Measurements from ENCODE around the gene CLOCK.

Gene CLOCK

DNA sequence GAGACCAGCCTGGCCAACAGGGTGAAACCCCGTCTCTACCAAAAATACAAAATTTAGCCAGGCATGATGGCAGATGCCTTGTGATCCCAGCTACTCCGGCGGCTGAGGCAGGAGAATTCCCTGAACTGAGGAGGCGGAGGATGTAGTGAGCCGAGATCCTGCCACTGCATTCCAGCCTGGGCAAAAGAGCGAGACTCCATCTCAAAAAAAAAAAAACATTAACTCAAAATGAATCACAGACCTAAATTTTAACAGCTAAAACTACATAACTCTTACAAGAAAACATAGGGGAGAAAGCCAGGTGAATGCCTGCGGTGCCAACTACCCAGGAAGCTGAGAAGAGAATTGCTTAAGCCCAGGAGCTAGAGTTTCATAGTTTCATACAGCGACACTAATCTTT lies 96.1 kb downstream of the CLOCK start:
- Histone ChIP-seq H3K4me3 (ENCODE audit: low read depth in 1 of 2, low read length in 2 of 2) (no peak overlapping the region), H3K27ac (ENCODE audit: low read depth, low read length) (no peak overlapping the region), H3K27me3 (ENCODE audit: control insufficient read depth in 1 of 2, insufficient read depth in 2 of 2, low read length in 2 of 2) (no peaks in the 10 kb centered on the region), H3K9me3 (ENCODE audit: control insufficient read depth in 1 of 2, low read length in 2 of 2) (no peaks in the 10 kb centered on the region), H3K36me3 (ENCODE audit: control insufficient read depth in 1 of 2, insufficient read depth in 2 of 2, low read length in 2 of 2) (peaks cover 7 to 30% of the 10 kb centered on the region in 2 donors), H3K4me1 (ENCODE audit: control insufficient read depth in 1 of 2, insufficient read depth in 2 of 2, low read length in 2 of 2) (peaks cover 0 to 5% of the 10 kb centered on the region in 2 donors), H3K9ac (ENCODE audit: low read depth in 1 of 2, low read length in 2 of 2) (no peak overlapping the region)

GRCh38 chr4:55447831-55448230 lies 98.9 kb downstream of the CLOCK start:
- Histone ChIP-seq H3K4me1 (ENCODE audit: control insufficient read depth in 1 of 2, insufficient read depth in 2 of 2, low read length in 2 of 2) (peaks cover 0 to 5% of the 10 kb centered on the region in 2 donors), H3K27ac (ENCODE audit: low read depth, low read length) (no peak overlapping the region), H3K9me3 (ENCODE audit: control insufficient read depth in 1 of 2, low read length in 2 of 2) (no peaks in the 10 kb centered on the region), H3K27me3 (ENCODE audit: control insufficient read depth in 1 of 2, insufficient read depth in 2 of 2, low read length in 2 of 2) (no peaks in the 10 kb centered on the region), H3K36me3 (ENCODE audit: control insufficient read depth in 1 of 2, insufficient read depth in 2 of 2, low read length in 2 of 2) (peaks cover 6 to 40% of the 10 kb centered on the region in 2 donors), H3K4me3 (ENCODE audit: low read depth in 1 of 2, low read length in 2 of 2) (no peak overlapping the region), H3K9ac (ENCODE audit: low read depth in 1 of 2, low read length in 2 of 2) (no peak overlapping the region)

DNA sequence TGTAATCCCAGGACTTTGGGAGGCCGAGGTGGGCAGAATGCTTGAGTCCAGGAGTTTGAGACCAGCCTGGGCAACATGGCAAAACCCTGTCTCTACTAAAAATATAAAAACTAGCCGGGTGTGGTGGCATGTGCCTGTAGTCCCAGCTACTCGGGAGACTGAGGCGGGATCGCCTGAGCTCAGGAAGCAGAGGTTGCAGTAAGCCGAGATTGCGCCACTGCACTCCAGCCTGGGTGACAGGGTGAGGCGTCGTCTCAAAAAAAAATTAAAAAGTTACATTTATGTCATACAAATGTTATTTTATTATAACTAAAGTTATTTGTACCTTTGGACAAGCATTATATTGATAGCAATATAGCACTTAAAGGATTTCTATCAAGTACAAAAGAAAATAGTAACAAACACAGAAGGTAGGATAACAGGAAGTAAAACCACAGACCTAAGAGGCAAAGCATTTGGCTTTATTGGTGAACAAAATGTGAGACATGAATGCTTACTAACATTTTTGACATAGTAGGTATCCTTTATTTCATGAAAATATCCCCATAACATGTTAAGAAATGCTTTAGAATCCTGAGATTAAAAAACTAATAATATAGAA lies 99.5 kb downstream of the CLOCK start:
- Histone ChIP-seq H3K27me3 (ENCODE audit: control insufficient read depth in 1 of 2, insufficient read depth in 2 of 2, low read length in 2 of 2) (no peaks in the 10 kb centered on the region), H3K9me3 (ENCODE audit: control insufficient read depth in 1 of 2, low read length in 2 of 2) (no peaks in the 10 kb centered on the region), H3K4me3 (ENCODE audit: low read depth in 1 of 2, low read length in 2 of 2) (no peak overlapping the region), H3K27ac (ENCODE audit: low read depth, low read length) (no peak overlapping the region), H3K9ac (ENCODE audit: low read depth in 1 of 2, low read length in 2 of 2) (no peak overlapping the region), H3K36me3 (ENCODE audit: control insufficient read depth in 1 of 2, insufficient read depth in 2 of 2, low read length in 2 of 2) (peaks cover 9 to 45% of the 10 kb centered on the region in 2 donors), H3K4me1 (ENCODE audit: control insufficient read depth in 1 of 2, insufficient read depth in 2 of 2, low read length in 2 of 2) (peaks cover 0 to 5% of the 10 kb centered on the region in 2 donors)

GRCh38 chr4:55446578-55446922 lies 100.2 kb downstream of the CLOCK start:
- Histone ChIP-seq H3K36me3 (ENCODE audit: control insufficient read depth in 1 of 2, insufficient read depth in 2 of 2, low read length in 2 of 2) (peaks cover 15 to 40% of the 10 kb centered on the region in 2 donors), H3K27ac (ENCODE audit: low read depth, low read length) (no peak overlapping the region), H3K9me3 (ENCODE audit: control insufficient read depth in 1 of 2, low read length in 2 of 2) (no peaks in the 10 kb centered on the region), H3K27me3 (ENCODE audit: control insufficient read depth in 1 of 2, insufficient read depth in 2 of 2, low read length in 2 of 2) (no peaks in the 10 kb centered on the region), H3K4me3 (ENCODE audit: low read depth in 1 of 2, low read length in 2 of 2) (no peak overlapping the region), H3K4me1 (ENCODE audit: control insufficient read depth in 1 of 2, insufficient read depth in 2 of 2, low read length in 2 of 2) (peaks cover 0 to 5% of the 10 kb centered on the region in 2 donors), H3K9ac (ENCODE audit: low read depth in 1 of 2, low read length in 2 of 2) (no peak overlapping the region)

DNA sequence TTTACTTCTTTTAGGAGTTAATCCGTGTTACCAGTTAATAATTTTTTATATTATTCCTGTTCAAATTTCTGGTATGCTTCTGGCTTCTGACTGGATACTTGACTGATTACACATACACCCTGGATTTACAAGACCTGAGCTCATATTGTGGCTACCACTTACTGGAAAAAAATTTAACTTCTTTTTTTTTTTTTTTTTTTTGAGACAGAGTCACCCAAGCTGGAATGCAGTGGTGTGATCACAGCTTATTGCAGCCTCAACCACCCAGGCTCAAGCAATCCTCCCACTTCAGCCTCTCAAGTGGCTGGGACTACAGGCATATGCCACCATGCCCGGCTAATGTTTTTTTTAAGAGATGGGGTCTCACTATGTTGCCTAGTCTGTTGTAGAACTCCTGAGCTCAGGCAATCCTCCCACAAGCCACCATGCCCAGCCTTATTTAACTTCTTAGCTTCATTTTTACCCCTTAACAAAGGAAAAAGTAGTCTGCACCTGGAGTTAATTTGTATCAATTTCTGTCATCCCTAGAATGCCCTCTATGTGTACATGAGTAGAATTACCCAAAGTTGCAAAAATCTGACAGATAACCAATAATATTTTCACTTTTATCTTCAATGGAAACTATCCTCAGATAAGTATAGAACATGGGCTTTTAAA lies 100.7 kb downstream of the CLOCK start:
- H3K36me3 ChIP-seq (ENCODE audit: control insufficient read depth in 1 of 2, insufficient read depth in 2 of 2, low read length in 2 of 2) = peaks cover 16 to 43% of the 10 kb centered on the region in 2 donors
- H3K4me3 ChIP-seq (ENCODE audit: low read depth in 1 of 2, low read length in 2 of 2) = no peak overlapping the region
- H3K4me1 ChIP-seq (ENCODE audit: control insufficient read depth in 1 of 2, insufficient read depth in 2 of 2, low read length in 2 of 2) = peaks cover 0 to 5% of the 10 kb centered on the region in 2 donors
- no peak overlapping the region for H3K27ac ChIP-seq (ENCODE audit: low read depth, low read length)
- H3K27me3 ChIP-seq (ENCODE audit: control insufficient read depth in 1 of 2, insufficient read depth in 2 of 2, low read length in 2 of 2) = no peaks in the 10 kb centered on the region
- H3K9ac ChIP-seq (ENCODE audit: low read depth in 1 of 2, low read length in 2 of 2) = no peak overlapping the region
- no peaks in the 10 kb centered on the region for H3K9me3 ChIP-seq (ENCODE audit: control insufficient read depth in 1 of 2, low read length in 2 of 2)

DNA sequence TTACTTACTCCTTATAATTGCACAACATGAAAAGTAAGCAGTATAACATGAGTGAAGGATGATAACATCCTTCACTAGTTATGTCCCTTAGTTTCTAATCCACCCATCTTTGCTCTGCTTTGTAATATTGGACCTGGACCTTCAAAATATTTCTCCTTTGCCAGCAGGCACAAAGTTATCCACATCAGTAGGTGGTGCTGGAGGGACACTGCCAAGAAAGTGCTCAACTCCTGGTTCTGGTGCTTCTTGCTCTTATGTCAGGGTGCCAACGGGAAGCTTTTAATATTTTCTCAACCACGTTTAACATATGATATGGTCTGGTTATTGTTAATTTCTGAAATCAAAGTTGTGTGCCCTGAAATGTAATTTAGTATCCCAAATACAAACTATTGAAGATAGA lies 101.9 kb downstream of the CLOCK start:
- Histone ChIP-seq H3K27me3 (ENCODE audit: control insufficient read depth in 1 of 2, insufficient read depth in 2 of 2, low read length in 2 of 2) (no peaks in the 10 kb centered on the region), H3K36me3 (ENCODE audit: control insufficient read depth in 1 of 2, insufficient read depth in 2 of 2, low read length in 2 of 2) (peaks cover 16 to 34% of the 10 kb centered on the region in 2 donors), H3K27ac (ENCODE audit: low read depth, low read length) (no peak overlapping the region), H3K4me1 (ENCODE audit: control insufficient read depth in 1 of 2, insufficient read depth in 2 of 2, low read length in 2 of 2) (peaks cover 0 to 5% of the 10 kb centered on the region in 2 donors), H3K4me3 (ENCODE audit: low read depth in 1 of 2, low read length in 2 of 2) (no peak overlapping the region), H3K9me3 (ENCODE audit: control insufficient read depth in 1 of 2, low read length in 2 of 2) (no peaks in the 10 kb centered on the region), H3K9ac (ENCODE audit: low read depth in 1 of 2, low read length in 2 of 2) (no peak overlapping the region)

DNA sequence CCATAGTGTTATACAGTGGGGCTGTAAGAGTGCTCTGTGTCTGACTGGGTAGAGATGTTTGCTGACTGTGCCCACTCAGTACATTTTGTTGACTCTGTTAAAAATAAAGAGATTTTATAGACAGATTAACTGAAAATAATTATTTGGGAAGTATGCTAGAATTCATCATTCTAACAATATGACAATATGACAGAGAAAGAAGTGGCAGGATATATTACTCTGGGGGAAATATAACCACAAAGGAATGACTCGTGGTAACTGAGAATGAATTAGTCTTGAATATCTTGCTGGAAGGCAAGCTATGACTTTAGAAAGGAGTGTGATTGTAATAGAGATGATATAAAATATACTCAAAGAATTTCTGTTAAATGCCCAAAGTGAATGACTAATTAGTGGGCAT lies 104.2 kb downstream of the CLOCK start:
- Histone ChIP-seq H3K27me3 (ENCODE audit: control insufficient read depth in 1 of 2, insufficient read depth in 2 of 2, low read length in 2 of 2) (no peaks in the 10 kb centered on the region), H3K9ac (ENCODE audit: low read depth in 1 of 2, low read length in 2 of 2) (no peak overlapping the region), H3K27ac (ENCODE audit: low read depth, low read length) (no peak overlapping the region), H3K4me3 (ENCODE audit: low read depth in 1 of 2, low read length in 2 of 2) (no peak overlapping the region), H3K36me3 (ENCODE audit: control insufficient read depth in 1 of 2, insufficient read depth in 2 of 2, low read length in 2 of 2) (peaks cover 11 to 26% of the 10 kb centered on the region in 2 donors), H3K4me1 (ENCODE audit: control insufficient read depth in 1 of 2, insufficient read depth in 2 of 2, low read length in 2 of 2) (peaks cover 11 to 13% of the 10 kb centered on the region in 2 donors), H3K9me3 (ENCODE audit: control insufficient read depth in 1 of 2, low read length in 2 of 2) (no peaks in the 10 kb centered on the region)

DNA sequence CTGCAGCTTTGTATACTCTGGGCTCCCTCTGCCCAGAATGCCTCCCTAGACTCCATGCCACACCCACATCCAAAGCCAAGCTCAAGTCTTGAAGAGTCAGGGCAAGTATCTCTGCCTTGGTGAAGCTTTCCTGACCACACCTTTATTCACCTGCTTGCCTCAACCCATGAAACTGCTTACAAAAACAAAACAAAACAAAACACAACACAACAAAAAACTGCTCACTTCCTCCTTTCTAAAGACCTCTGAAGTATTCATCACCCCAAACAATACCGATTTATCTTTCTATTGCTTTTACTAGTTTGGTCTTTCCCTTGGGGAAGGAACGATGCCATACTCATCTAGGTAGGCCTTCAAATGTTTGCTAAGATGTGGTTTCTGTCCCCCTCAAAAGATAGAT lies 105.9 kb downstream of the CLOCK start:
- H3K9ac ChIP-seq (ENCODE audit: low read depth in 1 of 2, low read length in 2 of 2) = no peak overlapping the region
- no peaks in the 10 kb centered on the region for H3K27me3 ChIP-seq (ENCODE audit: control insufficient read depth in 1 of 2, insufficient read depth in 2 of 2, low read length in 2 of 2)
- H3K36me3 ChIP-seq (ENCODE audit: control insufficient read depth in 1 of 2, insufficient read depth in 2 of 2, low read length in 2 of 2) = peaks cover 11 to 31% of the 10 kb centered on the region in 2 donors
- H3K4me1 ChIP-seq (ENCODE audit: control insufficient read depth in 1 of 2, insufficient read depth in 2 of 2, low read length in 2 of 2) = peaks cover 11 to 19% of the 10 kb centered on the region in 2 donors
- H3K4me3 ChIP-seq (ENCODE audit: low read depth in 1 of 2, low read length in 2 of 2) = no peak overlapping the region
- no peak overlapping the region for H3K27ac ChIP-seq (ENCODE audit: low read depth, low read length)
- no peaks in the 10 kb centered on the region for H3K9me3 ChIP-seq (ENCODE audit: control insufficient read depth in 1 of 2, low read length in 2 of 2)

DNA sequence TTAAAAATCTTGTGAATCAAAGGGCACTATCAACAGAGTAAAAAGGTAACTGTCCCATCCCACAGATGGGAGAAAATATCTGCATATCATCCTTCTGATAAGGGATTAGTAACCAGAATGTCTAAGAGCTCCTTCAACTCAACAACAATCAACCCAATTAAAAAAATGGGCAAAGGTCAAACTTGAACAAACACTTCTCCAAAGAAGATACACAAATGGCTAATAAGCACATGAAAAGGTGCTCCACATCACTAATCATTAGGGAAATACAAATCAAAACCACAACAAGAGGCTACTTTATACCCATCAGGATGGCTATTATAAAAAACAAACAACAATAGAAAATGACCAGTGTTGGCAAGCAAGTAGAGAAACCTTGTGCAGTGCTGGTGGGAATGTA lies 107.7 kb downstream of the CLOCK start:
- no peaks in the 10 kb centered on the region for H3K27me3 ChIP-seq (ENCODE audit: control insufficient read depth in 1 of 2, insufficient read depth in 2 of 2, low read length in 2 of 2)
- H3K9me3 ChIP-seq (ENCODE audit: control insufficient read depth in 1 of 2, low read length in 2 of 2) = no peaks in the 10 kb centered on the region
- H3K4me3 ChIP-seq (ENCODE audit: low read depth in 1 of 2, low read length in 2 of 2) = no peak overlapping the region
- H3K36me3 ChIP-seq (ENCODE audit: control insufficient read depth in 1 of 2, insufficient read depth in 2 of 2, low read length in 2 of 2) = peaks cover 19 to 42% of the 10 kb centered on the region in 2 donors
- H3K4me1 ChIP-seq (ENCODE audit: control insufficient read depth in 1 of 2, insufficient read depth in 2 of 2, low read length in 2 of 2) = peaks cover 11 to 28% of the 10 kb centered on the region in 2 donors
- H3K27ac ChIP-seq (ENCODE audit: low read depth, low read length) = no peak overlapping the region
- H3K9ac ChIP-seq (ENCODE audit: low read depth in 1 of 2, low read length in 2 of 2) = no peak overlapping the region

DNA sequence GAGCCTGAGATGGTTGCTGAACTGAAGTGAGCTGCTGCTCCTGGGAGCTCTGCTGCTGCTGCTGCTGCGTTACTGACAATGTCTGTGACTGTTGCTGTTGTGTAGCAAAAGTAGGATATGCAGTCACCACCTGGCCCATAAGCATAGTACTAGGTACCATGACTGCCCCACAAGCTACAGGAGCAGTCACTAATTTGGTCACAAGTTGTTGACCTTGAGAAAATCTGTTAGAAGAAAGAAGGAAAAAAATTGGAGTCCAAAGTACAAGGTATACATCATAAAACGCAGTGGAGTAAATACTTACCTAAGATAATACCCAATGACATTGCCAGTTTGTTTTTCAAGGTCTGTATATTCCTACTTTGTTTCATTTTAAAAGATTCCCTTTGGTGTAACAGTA lies 108.4 kb downstream of the CLOCK start:
- H3K4me1 ChIP-seq (ENCODE audit: control insufficient read depth in 1 of 2, insufficient read depth in 2 of 2, low read length in 2 of 2) = peaks cover 11 to 28% of the 10 kb centered on the region in 2 donors
- H3K27me3 ChIP-seq (ENCODE audit: control insufficient read depth in 1 of 2, insufficient read depth in 2 of 2, low read length in 2 of 2) = no peaks in the 10 kb centered on the region
- no peaks in the 10 kb centered on the region for H3K9me3 ChIP-seq (ENCODE audit: control insufficient read depth in 1 of 2, low read length in 2 of 2)
- H3K27ac ChIP-seq (ENCODE audit: low read depth, low read length) = peak overlapping the region; percentile 6
- no peak overlapping the region for H3K9ac ChIP-seq (ENCODE audit: low read depth in 1 of 2, low read length in 2 of 2)
- peaks cover 24 to 43% of the 10 kb centered on the region in 2 donors for H3K36me3 ChIP-seq (ENCODE audit: control insufficient read depth in 1 of 2, insufficient read depth in 2 of 2, low read length in 2 of 2)
- H3K4me3 ChIP-seq (ENCODE audit: low read depth in 1 of 2, low read length in 2 of 2) = no peak overlapping the region

All from duodenal mucosa (tissue), 2 donors.